Subcutaneous abdominal adipose tissue (tissue), 5 donors: ENCODE measurements around the gene KCNK6.

Source experiments
- H3K27ac ChIP-seq: one replicate; pipeline ENCODE4 v1.7.0; 2013; ENCODE audit warnings: low read depth, mild to moderate bottlenecking, inconsistent platforms, low read length, moderate library complexity
- H3K27me3 ChIP-seq, 5 donors: one replicate each; pipeline ENCODE4 v1.7.0; 2013; ENCODE audit warnings: low read length in 5 of 5, inconsistent platforms in 1 of 5; ENCODE audit not compliant: control insufficient read depth in 5 of 5, insufficient read depth in 4 of 5
- H3K36me3 ChIP-seq, 5 donors: one replicate each; pipeline ENCODE4 v1.7.0; 2013; ENCODE audit warnings: low read length in 5 of 5; ENCODE audit not compliant: control insufficient read depth in 5 of 5, insufficient read depth in 5 of 5
- H3K4me1 ChIP-seq, 5 donors: one replicate each; pipeline ENCODE4 v1.7.0; 2013; ENCODE audit warnings: low read length in 5 of 5, mild to moderate bottlenecking in 3 of 5, moderate library complexity in 1 of 5; ENCODE audit not compliant: control insufficient read depth in 5 of 5, insufficient read depth in 5 of 5
- H3K4me3 ChIP-seq, 5 donors: one replicate each; pipeline ENCODE4 v1.7.0; 2013; ENCODE audit warnings: low read length in 5 of 5, low read depth in 1 of 5
- H3K9ac ChIP-seq, 5 donors: one replicate each; pipeline ENCODE4 v1.7.0; 2013; ENCODE audit warnings: low read length in 5 of 5, mild to moderate bottlenecking in 4 of 5, moderate library complexity in 3 of 5
- H3K9me3 ChIP-seq, 5 donors: one replicate each; pipeline ENCODE4 v1.7.0; 2013; ENCODE audit warnings: low read length in 5 of 5; ENCODE audit not compliant: control insufficient read depth in 5 of 5
- donor health status: healthy.
- donor health status: healthy.
- donor health status: healthy.
- donor health status: healthy.
- donor health status: healthy.

KCNK6 gene

DNA sequence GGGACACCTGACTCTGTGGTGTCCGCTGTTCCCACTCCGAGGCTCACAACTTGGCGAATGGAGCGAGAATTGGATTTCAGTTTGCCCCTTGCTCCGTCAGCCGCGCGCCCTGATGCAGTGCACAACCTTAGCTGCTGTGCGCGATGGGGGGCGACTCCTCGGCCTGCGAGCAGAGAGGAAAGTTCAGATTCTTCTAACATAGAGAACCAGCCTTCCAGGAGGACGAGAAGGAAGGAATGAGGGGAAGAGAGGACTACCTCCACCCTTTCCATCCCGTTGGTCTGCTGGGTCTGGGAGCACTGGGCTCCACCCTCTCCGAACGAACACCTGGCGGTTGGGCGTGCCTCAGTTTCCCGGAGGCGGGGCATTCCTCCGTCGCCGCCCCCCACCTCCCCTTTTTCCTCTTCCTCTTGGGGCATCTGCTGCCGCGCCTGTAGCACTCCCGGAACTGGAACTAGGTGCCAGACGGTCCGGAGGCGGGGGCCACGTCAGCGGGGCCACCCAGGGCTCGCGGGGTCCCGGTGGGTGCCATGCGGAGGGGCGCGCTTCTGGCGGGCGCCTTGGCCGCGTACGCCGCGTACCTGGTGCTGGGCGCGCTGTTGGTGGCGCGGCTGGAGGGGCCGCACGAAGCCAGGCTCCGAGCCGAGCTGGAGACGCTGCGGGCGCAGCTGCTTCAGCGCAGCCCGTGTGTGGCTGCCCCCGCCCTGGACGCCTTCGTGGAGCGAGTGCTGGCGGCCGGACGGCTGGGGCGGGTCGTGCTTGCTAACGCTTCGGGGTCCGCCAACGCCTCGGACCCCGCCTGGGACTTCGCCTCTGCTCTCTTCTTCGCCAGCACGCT lies at the start of gene KCNK6:
Gene KCNK6 (plus strand): TSS at position 425 of the 838 bp plus-strand sequence. CDS start 106 bp downstream, at position 531.
- peaks cover 0 to 3% (median 0%) of the 10 kb centered on the region in 5 donors for H3K36me3 ChIP-seq
- peak within 1 kb of the TSS; percentile 1 to 72 (median 25) for H3K9ac ChIP-seq
- no peaks in the 10 kb centered on the region for H3K9me3 ChIP-seq
- H3K27me3 ChIP-seq, result peaks cover 0 to 4% (median 0%) of the 10 kb centered on the region in 5 donors
- H3K4me3 ChIP-seq, result peak within 1 kb of the TSS; percentile 57 to 79 (median 71)
- H3K4me1 ChIP-seq, result peaks cover 2 to 63% (median 56%) of the 10 kb centered on the region in 5 donors
- no peak within 1 kb of the TSS for H3K27ac ChIP-seq

DNA sequence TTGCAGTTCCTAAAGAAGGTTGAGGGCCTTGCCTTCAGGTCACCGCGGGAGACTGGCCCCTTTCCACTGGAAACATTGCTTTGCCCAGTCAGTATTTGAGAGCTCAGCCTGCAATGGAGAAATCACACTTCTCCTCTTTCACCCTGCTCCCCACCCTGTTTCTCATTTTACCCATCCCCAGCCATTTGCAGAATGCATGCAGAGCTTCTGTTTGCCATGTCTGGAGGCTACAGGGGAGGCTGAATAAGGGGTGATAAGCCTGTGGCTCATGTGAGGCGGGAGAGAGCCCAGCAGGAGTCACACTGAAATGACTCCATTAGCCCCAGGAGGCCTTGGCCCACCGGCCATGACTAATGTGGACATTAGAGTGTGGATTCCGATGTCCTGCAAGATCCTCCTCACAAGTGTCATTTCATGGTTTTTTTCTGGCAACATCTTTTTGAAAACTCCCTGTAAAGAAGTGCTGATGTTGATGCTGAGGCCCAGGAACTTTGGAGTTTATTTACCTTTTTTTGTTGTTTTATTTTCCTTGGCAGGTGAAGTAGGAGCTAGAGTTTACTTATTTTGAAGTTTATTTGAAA lies 49.0 kb upstream of the KCNK6 start:
- Histone ChIP-seq H3K4me3 (no peak overlapping the region), H3K9me3 (no peaks in the 10 kb centered on the region), H3K27ac (no peak overlapping the region), H3K4me1 (peaks cover 0 to 21% (median 10%) of the 10 kb centered on the region in 5 donors), H3K9ac (no peak overlapping the region), H3K27me3 (no peaks in the 10 kb centered on the region), H3K36me3 (no peaks in the 10 kb centered on the region)

DNA sequence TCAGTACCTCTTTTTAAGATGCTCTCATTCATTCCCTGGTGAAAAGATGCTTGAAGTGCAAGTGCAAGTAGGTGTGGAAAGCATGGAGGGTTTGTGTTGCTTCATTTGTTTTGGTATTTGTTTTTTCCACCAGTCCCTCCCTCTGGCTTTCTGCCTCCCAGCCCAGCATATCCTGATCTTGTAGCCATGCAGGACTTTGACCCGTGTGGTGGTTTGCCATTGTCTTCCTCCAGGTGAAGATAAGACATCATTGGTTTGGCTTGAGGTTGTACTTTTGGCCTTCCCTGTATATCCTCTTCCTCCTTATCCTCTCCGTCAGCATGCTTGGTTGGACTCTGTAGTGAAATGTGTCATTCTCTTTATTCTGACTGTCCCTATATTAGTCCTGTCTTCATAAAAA lies 46.1 kb upstream of the KCNK6 start:
- no peaks in the 10 kb centered on the region for H3K27me3 ChIP-seq
- peaks cover 9 to 29% (median 27%) of the 10 kb centered on the region in 5 donors for H3K4me1 ChIP-seq
- H3K9me3 ChIP-seq, result no peaks in the 10 kb centered on the region
- H3K36me3 ChIP-seq, result no peaks in the 10 kb centered on the region
- no peak overlapping the region for H3K9ac ChIP-seq
- H3K4me3 ChIP-seq, result no peak overlapping the region
- no peak overlapping the region for H3K27ac ChIP-seq

DNA sequence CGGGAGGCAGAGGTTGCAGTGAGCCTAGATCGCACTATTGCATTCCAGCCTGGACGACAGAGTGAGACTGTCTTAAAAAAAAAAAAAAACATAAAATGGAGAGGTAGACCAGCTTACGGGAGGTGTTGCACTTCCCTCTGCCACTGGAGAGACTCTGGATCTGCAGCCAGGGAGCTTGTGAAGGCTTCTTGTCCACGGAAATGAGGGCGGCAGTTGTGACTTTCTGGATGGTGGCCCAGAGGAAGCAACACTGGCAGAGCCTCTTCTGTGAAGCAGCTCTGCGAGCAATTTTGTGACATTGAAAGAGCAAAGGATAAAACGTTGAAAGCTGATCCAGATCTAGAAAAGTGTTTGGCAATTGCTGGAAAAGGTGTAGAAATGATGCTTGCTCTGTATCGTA lies 44.9 kb upstream of the KCNK6 start:
- H3K4me1 ChIP-seq, result peaks cover 9 to 33% (median 31%) of the 10 kb centered on the region in 5 donors
- no peaks in the 10 kb centered on the region for H3K36me3 ChIP-seq
- H3K9ac ChIP-seq, result no peak overlapping the region
- peak overlapping the region in 1 of 5 donors; percentile 13 for H3K4me3 ChIP-seq
- no peaks in the 10 kb centered on the region for H3K27me3 ChIP-seq
- H3K27ac ChIP-seq, result no peak overlapping the region
- H3K9me3 ChIP-seq, result no peaks in the 10 kb centered on the region

DNA sequence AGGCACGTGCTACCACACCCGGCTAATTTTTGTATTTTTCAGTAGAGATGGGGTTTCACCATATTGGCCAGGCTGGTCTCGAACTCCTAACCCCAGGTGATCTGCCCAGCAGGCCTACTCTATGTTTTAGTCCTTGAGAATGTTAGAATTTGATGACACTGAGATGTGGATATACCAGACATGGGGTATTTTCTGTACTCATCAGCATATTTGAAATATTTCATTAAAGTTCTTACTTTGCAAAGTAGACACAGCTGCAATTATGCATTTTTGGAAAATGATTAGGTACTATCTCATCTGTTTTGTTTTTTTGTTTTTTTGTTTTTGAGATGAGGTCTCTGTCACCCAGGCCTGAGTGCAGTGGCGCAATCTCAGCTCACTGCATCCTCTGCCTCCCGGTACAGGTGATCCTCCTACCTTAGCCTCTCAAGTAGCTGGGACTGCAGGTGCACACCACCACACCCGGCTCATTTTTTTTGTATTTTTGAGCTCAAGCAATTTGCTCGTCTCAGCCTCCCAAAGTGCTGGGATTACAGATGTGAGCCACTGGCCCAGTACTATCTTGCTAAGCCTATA lies 42.6 kb upstream of the KCNK6 start:
- H3K4me1 ChIP-seq, result peaks cover 9 to 40% (median 31%) of the 10 kb centered on the region in 5 donors
- H3K9ac ChIP-seq, result peak overlapping the region in 1 of 5 donors; percentile 87
- H3K36me3 ChIP-seq, result no peaks in the 10 kb centered on the region
- H3K9me3 ChIP-seq, result no peaks in the 10 kb centered on the region
- no peaks in the 10 kb centered on the region for H3K27me3 ChIP-seq
- H3K27ac ChIP-seq, result peak overlapping the region; percentile 88
- H3K4me3 ChIP-seq, result no peak overlapping the region

DNA sequence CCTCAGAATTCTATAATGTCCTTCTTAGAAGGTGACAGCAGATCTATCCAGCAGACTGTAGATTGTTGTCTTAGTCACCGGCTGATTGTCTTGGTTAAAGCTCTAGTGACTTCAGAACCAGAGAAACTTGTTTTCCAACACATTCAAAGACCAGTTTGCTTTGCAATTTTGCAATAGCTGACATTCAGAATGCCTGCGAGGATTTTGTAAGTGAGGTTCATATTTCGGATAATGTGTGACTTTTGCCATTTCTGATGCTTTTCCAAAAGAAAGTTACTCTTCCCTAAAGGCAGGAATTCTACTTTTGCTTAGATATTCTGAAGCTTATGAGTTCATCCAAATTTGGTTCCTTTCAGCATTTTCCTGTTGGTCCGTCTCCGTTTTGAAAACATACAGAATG lies 42.1 kb upstream of the KCNK6 start:
- Histone ChIP-seq H3K9ac (peak overlapping the region in 2 of 5 donors; percentile 20 to 87), H3K27ac (peak overlapping the region; percentile 88), H3K4me1 (peaks cover 9 to 40% (median 31%) of the 10 kb centered on the region in 5 donors), H3K4me3 (peak overlapping the region in 1 of 5 donors; percentile 24), H3K36me3 (no peaks in the 10 kb centered on the region), H3K9me3 (no peaks in the 10 kb centered on the region), H3K27me3 (no peaks in the 10 kb centered on the region)

DNA sequence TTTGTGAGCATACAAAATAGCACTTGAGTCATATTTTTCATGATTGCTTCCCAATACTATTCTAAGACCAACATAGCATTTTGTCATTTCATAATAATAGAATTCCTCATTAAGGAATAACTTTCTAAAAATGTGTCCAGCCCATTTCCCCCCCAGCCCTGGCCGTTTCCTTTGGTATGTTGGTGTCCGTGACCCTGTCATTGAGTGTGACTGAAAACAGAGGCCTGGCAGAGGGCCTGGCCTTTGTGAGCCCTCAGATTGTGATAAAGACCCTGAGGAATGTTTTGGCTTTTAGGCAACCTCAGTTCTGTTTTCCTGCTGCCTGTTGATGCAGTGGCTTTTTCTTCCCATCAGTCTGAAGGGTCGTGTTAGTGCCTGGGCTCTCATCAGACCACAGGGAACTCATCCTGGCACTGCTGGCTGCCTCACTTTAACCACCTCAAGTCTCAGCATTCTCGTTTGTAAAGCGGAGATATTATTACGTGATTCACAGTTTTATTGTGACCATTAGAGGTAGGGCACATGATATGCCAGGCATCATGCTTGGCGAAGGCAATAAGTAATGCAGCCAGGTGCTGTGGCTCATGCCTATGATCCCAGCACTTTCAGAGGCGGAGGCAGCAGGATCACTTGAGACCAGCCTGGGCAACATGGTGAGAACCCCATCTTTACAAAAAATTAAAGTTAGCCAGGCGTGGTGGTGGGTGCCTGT lies 41.5 kb upstream of the KCNK6 start:
- Histone ChIP-seq H3K27me3 (no peaks in the 10 kb centered on the region), H3K9me3 (no peaks in the 10 kb centered on the region), H3K9ac (peak overlapping the region in 2 of 5 donors; percentile 20 to 44), H3K4me3 (peak overlapping the region in 1 of 5 donors; percentile 24), H3K36me3 (no peaks in the 10 kb centered on the region), H3K27ac (peak overlapping the region; percentile 88), H3K4me1 (peaks cover 9 to 40% (median 31%) of the 10 kb centered on the region in 5 donors)

DNA sequence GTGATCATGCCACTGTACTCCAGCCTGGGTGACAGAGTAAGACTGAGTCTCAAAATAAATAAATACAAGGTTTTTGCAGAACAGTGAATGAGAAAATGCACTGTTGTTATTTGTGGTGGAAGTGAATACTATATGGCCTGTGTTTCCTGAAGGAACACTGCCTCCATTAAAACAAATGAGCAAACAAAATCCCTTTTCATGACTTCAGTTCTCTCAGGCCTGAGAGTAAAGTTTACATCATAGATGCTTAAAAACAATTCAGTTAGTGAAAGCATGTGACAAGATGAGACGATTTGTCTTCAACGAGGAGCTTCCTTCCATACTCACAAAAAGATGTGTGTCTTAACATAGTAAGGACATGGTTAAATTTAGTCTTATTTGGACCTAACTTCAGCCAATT lies 40.9 kb upstream of the KCNK6 start:
- Histone ChIP-seq H3K36me3 (no peaks in the 10 kb centered on the region), H3K4me1 (peaks cover 9 to 40% (median 31%) of the 10 kb centered on the region in 5 donors), H3K27me3 (no peaks in the 10 kb centered on the region), H3K4me3 (no peak overlapping the region), H3K9me3 (no peaks in the 10 kb centered on the region), H3K27ac (peak overlapping the region; percentile 88), H3K9ac (peak overlapping the region in 1 of 5 donors; percentile 20)

DNA sequence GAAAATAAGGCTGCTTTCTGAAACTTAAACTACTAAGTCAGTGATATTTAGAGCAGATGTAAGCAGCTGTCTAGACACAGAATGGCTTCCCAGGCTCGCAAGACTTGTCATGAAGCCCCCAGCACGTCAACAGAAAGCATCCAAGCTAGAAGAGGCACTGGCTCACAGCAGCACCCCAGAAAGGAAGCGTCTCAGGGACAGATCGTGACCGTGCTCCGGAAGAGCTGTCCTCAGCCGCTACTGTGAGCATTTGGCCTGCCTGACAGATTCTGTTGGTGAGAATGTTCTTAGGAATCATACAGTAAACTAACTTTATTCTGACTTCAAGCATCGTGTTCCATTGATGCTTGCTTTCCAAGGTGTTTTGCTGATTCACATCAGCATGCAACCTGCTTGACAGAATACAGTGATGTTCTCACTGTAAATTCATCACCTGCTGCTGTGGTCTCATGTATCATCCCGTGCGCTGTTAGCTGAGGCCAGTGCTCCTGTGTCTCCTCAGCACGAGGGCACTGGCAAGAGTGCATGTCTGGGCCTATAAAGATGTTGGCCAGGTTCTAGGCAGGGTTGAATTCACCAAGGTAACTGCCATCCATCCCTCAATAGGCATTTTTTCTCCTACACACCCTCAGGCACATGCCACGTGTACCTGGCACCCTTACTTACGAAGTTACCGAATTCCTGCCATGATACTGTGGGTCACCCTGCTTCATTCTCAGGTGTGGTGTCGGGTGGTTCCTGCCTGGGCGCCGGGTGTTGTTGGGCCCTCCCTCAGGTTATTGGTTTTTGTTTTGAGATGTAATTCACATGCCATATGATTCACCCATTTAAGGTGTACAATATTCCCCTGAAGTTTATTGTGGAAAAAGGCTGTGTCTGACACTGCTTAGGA lies 39.4 kb upstream of the KCNK6 start:
- H3K4me1 ChIP-seq, result peaks cover 9 to 37% (median 32%) of the 10 kb centered on the region in 5 donors
- no peaks in the 10 kb centered on the region for H3K36me3 ChIP-seq
- H3K27me3 ChIP-seq, result no peaks in the 10 kb centered on the region
- no peak overlapping the region for H3K27ac ChIP-seq
- H3K9ac ChIP-seq, result peak overlapping the region in 1 of 5 donors; percentile 35
- H3K9me3 ChIP-seq, result no peaks in the 10 kb centered on the region
- no peak overlapping the region for H3K4me3 ChIP-seq
